ENCODE results near the gene MAFF.
"Not testable (repeated sequence)": the region's sequence is repeated elsewhere in the genome, so short reads cannot be mapped to it uniquely, and the experiment has no call there.

MAFF gene

DNA sequence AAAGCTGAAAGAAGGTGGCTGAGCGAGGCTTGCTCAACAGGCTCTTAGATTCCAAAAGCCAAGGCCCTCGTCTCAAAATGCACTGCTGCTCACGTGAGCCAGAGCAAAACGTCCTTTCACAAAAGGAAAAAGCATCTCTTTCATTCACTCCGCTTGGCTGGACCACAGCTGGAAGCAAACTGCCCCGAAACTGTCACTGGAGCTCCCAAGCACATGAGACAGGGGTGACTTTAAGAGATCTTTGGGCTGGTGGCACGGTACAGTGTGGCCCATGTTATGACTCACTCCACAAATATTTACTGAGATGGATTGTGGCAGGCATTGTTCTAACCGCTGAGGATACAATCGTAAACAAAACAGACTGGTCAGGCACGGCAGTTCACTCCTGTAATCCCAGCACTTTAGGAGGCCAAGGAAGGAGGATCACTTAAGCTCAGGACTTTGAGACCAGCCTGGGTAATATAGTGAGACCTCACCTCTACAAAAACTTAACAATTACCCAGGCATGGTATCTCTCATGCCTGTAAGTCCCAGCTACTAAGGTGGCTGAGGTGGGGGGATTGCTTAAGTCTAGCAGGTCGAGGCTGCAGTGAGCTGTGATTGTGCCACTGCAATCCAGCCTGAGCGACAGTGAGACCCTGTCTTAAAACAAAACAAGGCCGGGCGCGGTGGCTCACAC lies 23.7 kb upstream of the MAFF start:
- peak; percentile 84 for DNase-seq

DNA sequence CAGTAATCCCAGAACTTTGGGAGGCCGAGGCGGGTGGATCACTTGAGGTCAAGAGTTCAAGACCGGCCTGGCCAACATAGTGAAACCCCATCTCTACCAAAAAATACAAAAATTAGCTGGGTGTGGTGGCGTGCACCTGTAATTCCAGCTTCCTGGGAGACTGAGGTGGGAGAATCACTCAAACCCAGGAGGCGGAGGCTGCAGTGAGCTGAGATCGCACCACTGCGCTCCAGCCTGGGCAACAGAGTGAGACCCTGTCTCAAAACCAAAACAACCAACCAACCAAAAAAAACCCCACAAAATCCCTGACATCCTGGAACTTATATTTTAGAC lies 23.2 kb upstream of the MAFF start:
- not testable (repeated sequence) for DNase-seq

- DNase-seq, result no peak
Observed at GRCh38 chr22:38180841-38181452, 20.8 kb upstream of the MAFF start.

DNA sequence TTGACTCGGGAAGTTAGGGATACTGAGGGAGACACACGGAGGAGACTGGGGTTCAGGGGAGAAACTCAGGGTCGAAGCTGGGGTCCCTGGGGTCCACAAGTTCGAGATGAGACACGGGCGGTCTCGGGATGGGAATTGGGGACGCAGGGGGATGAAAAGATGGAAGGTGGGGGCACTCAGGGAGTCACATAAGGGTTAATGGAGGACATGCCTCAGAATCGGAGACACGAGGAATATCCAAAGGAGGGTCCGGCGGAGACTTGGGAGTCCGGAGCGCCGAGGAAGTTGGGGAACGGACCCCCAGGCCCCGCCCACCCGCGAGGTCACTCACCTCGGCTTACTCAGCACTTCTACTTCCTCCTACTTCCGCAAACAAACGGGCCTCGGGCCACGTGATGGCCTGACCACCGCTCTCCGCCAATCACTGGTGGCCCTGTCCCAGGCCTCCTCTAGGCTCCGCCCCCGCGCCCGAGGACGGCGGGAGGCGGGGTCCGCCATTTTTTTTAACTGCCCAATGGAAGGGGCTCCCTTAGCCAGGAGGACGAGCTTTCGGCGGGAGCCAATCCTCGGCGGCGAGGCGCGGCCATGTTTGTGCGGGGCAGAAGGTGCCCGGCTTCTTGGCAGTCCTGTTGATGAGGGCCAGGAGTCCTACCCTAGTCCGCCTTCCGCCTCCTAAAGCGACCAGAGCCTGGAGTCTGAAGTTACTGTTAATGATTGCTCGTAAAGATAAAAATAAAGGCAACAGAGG lies 20.2 kb upstream of the MAFF start, which contains the start of gene PLA2G6:
TSS of gene PLA2G6 (minus strand) at position 378 of the 748 bp plus-strand sequence. CDS start 12,404 bp downstream, outside the sequence.
- DNase-seq, result peak; percentile 78

DNA sequence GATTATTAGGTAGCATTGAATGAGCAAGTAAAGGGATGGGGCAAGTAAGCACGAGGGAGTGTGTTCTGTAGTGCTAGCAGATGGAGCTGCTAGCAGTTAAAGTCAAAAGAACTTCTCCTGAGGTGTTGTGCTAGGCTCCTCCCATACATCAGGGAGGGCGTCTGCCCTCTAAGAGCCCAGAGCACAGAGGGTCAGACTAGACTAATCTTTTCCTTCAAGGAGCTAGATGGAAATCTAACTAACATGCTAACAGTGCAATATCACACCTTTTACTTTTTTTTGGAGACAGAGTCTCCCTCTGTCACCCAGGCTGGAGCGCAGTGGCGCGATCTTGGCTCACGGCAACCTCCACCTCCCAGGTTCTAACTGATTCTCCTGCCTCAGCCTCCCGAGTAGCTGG lies 17.0 kb upstream of the MAFF start:
- DNase-seq, result no peak

GRCh38 chr22:38186429-38186828 lies 15.4 kb upstream of the MAFF start:
- DNase-seq, result peak; percentile 49

DNA sequence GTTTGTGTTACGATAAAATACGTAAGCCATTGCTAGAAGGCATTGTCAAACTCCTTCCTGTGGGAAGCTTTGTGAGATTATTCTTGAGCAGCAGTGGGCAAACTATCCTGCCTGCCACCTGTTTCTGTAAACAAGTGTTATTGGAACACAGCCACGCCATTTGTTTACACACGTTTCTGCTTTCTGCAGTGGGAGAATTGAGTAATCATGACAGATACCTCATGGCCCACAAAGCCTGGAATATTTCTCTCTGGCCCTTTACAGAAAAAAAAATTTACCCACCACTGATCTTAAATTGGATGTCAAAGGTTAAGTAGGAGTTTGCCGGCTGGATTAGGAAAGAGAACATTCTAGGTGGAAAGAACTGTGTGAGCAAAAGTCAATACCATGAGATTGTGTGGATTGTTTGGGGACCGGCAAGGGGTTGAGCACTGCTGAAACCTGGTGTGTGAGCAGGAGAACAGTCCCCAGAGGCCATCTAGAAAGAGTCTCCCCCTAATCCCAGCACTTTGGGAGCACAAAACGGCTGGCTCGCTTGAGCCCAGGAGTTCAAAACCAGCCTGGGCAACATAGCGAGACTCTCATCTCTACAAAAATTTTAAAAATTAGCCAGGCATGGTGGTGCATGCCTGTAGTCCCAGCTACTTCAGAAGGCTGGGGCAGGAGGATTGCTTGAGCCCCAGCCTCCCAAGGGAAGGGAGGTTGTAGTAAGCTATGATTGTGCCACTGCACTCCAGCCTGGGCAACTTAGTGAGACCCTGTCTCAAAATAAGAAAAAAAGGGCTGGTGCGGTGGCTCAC lies 14.2 kb upstream of the MAFF start:
- DNase-seq, result peak; percentile 73

GRCh38 chr22:38189104-38189503 lies 12.7 kb upstream of the MAFF start:
- DNase-seq, result no peak

DNA sequence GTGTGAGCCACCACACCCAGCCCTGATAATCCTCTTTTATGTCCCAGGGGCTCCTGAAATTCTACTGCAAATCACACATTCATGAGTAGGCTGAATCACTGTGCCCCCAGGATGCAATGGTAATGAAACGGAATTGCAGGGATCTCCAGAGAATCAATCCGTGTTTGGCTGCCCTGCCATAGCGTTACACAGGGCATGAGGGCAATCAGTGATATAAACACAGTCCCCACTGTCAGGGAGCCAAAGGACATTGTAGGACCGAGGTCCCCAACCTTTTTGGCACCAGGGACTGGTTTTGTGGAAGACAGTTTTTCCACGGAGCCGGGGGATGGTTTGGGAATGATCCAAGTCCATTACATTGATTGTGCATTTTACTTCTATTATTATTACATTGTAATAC lies 11.2 kb upstream of the MAFF start:
- no peak for DNase-seq

GRCh38 chr22:38191055-38191454 lies 10.7 kb upstream of the MAFF start:
- DNase-seq, result no peak

DNA sequence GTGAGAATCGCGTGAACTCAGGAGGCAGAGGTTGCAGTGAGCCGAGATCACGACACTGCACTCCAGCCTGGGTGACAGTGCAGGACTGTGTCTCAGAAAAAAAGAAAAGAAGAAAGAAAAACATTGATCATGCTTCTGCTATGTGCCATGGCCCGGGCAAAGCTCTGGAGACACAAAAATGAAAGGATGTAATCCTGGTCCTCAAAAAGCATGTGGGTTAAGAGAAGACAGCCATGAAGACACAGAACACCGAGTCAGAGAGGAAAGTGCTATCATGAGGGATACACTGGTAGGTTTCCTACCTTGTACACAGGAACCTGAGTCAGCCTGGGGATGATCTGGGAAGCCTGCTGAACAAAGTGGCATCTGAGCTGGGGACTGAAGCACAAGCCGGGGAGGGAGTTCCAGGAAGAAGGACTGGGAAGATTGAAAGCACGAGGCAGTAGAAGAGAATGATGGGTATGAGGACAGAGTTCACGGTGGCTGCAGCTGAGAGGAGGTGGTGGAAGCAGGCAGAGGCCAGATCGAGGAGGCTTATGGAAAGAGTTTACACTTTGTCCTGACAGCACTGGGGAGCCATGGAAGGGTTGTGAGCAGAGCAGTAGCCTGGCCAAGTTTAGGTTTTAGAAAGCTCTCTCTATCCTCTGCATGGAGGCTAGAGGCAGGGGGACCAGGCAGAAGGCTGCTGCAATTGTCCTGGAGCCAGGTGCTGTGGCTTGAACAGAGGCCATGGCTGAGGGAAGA lies 9.9 kb upstream of the MAFF start:
- no peak for DNase-seq

GRCh38 chr22:38192475-38192863 lies 9.3 kb upstream of the MAFF start:
- DNase-seq, result no peak

- no peak for DNase-seq
Observed at GRCh38 chr22:38193580-38193979, 8.2 kb upstream of the MAFF start.

DNA sequence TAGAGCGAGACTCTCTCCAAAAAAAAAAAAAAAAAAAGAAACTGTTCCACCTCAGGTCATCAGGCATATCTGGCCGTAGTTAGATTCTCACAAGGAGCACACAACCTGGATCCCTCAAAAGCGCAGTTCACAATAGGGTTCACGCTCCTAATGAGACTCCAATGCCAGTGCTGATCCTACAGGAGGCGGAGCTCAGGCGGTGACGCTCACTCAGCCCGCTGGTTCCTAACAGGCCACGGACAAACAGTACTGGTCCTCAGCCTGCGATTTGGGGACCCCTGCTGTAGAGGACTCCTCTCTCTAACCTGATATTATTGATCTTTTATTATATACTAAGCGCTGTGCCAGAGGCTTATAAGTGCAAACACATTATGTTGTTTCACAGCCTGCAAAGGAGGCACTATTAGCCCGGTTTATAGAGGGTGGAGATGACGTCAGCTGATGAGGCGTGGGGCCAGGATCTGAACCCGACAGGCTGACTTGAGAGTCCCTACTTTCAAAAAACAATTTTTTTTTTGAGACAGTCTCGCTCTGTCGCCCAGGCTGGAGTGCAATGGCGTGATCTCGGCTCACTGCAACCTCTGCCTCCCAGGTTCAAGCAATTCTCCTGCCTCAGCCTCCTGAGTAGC lies 4.9 kb upstream of the MAFF start:
- DNase-seq, result no peak

DNA sequence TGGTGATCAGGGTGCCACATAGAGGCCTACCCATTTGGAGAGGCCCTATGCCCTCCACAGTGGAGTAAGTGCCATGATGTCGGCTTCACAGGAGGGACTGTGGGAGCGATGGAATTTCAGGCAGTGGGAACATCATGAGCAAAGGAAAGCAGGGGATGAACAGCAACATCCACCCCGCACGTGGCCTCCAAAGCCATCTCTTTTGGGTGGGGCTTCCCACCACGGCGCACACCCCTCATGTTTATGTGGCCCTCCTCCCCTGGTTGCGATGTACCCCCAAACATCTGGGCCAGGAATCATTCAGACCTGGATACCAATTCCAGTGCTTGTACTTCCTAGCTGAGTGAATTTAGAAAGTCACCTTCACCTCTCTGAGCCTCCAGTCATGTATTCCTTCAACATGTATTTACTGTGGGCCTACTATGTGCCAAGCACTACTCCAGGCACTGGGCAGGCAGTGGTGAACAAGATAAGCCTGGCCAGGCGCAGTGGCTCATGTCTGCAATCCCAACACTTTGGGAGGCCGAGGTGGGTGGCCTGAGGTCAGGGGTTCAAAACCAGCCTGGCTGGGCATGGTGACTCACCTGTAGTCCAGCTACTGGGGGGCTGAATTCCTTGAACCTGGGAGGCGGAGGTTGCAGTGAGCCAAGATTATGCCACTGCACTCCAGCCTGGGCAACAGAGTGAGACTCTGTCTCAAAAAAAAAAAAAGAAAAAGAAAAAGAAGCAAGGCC lies 1.8 kb upstream of the MAFF start:
- no peak for DNase-seq

DNA sequence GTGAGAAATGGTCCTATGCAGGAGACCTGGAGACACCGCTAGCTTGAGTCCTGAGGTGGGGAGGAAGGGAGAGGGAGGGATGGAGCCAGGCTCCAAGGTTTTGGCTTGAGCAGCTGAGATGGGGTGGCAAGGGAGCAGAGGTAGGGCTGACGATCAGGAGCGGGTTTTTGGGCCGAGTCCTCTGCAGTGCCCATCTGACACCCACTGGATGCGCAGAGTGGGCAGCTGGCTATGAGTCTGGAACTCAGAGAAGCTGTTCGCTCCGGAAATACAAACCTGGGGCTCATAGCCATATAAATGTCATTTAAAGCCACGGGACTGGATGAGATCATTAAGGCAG lies 453 bp upstream of the MAFF start:
- no peak for DNase-seq

DNA sequence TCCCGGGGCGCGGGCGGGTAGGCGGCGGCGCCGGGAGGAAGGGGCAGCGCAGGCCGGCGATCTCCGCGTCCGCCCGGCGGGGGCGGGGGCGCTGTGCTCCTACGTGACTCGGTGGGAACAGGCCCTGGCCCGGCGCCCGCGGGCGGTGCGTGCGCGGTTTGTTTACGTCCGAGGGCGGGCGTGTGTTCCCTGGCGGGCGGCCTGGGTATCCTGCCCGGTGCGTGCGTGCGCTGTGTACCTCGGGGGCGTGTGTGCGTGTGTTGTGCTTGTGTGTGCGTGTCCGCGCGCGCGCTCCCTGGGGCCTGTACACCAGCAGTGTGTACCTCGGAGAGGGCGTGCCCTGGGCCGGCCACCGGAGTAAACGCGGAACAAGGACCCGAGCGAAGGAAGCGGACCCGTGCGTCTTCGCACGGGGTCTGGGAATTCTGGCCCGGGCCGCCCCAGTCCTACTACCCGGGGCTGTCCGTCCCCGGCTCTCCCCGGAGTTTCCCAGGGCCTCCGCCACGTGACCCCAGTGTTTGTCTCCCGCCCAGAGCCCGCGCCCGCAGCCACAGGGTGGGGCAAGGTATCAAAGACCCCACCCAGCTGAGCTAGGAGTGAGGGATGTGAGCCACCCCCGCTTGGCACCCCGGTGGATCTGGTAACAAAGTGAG lies 769 bp downstream of the MAFF start:
- no peak for DNase-seq

DNA sequence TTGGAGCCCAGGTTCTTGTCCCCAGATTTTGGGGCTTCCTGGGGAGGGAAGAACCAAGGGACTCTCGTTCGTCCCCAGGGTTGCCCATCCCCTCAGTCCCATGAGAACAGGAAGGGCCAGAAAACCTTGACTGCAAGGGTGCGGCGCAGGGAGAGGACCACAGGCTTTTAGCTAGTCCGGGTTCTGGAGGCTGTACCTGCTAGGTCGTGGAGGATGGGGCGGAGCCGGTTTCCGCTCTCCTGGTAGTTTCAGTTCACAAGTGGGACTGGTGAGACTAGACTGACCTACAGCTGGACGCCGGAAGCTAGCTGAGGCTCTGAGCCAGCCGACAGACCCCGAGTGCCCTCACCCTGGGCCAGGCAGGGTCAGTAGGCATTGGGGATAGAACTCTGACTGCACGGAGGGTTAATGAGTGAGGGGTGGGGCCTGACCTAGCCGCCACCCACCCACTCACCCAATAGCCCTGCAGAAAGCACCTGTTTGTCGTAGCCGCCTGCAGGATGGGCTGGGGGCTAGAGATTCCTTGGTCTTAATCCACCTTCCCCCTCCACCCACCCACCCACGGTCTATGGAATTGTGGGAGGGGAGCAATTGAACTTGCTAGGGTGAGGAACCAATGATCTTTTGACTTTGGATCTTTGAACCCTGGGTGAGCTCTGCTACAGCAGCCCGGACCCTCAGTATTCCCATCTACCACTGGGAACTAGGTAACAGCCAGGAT lies 1.5 kb downstream of the MAFF start:
- DNase-seq, result no peak

DNA sequence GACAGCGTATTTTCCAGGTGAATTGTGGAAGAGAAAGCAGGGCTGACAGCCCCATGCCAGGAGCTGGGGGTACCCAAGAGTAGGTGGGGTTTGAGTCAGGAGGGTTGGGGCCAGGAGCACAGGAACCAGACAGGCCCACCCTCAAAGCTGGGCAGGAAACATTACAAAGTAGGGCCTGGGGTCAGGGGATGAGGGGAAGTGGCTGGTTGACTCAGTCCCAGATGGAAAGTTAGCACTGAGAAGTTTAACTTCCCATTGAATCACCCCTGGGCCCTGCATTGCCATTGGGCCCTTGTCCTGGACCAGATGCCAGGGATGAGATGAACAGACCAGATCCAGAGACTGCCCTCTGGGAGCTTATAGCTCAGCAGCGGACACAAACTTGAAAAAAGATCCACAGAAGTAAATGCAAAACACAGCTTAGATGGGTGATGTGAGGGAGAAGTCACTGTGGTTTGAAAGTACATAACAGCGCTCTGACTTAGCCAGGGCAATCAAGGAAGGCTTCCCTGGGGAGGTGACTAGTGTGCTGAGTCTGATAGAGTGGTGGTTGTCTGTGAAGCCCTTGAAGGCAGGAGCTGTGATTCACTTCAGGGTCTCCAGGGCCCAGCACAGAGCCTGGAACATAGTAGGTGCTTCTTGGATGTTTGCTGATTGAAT lies 2.2 kb downstream of the MAFF start:
- no peak for DNase-seq

GRCh38 chr22:38204784-38205183 lies 3.0 kb downstream of the MAFF start:
- DNase-seq, result no peak

All from NCI-H2029 treated with DMSO at 0.1 percent for 48 hours (cell line).